HL-60 (cell line): ENCODE data around the gene PPP4R3C.

Experiments used
- DNase-seq, 2 experiments: peaks; one replicate each; pipeline ENCODE4 v3.0.0-alpha.2; 2010 to 2020; ENCODE audit warnings: low read depth in 1 of 2, low spot score in 1 of 2
- H3K27ac ChIP-seq: fragments of 250-450 bp; sonication (Bioruptor Pico); replicated peaks from 2 replicates; pipeline ENCODE4 v1.5.1; 2020; ENCODE audit warnings: mild to moderate bottlenecking, moderate library complexity
- H3K27me3 ChIP-seq: fragments of 250-450 bp; sonication (Bioruptor Pico); 2 replicates; pipeline ENCODE4 v1.5.1; 2021; ENCODE audit warnings: mild to moderate bottlenecking, moderate library complexity; ENCODE audit not compliant: insufficient read depth, poor library complexity, severe bottlenecking
- H3K4me3 ChIP-seq: replicated peaks from 2 replicates; pipeline ENCODE4 v1.5.1; 2011; ENCODE audit warnings: mild to moderate bottlenecking, control low read depth, low read length; ENCODE audit not compliant: insufficient read depth
- GABPA ChIP-seq: IDR thresholded peaks from 2 replicates; pipeline ENCODE4 v1.6.1; 2012; ENCODE audit warnings: low read depth
- POLR2AphosphoS5 ChIP-seq: IDR thresholded peaks from 2 replicates; pipeline ENCODE4 v1.6.1; 2012; ENCODE audit warnings: low read depth
- SPI1 ChIP-seq: IDR thresholded peaks from 2 replicates; pipeline ENCODE4 v1.6.1; 2012; ENCODE audit warnings: low read depth, mild to moderate bottlenecking, borderline replicate concordance
- TF ChIP-seq, protein P1 (sequence below): IDR thresholded peaks from one replicate; pipeline ENCODE4 v1.5.1; 2011; ENCODE audit warnings: low read length, control low read depth, inconsistent platforms; ENCODE audit not compliant: insufficient read depth
- TF ChIP-seq, protein P2 (sequence below): IDR thresholded peaks from 2 replicates; pipeline ENCODE4 v1.6.1; 2012; ENCODE audit warnings: low read depth; ENCODE audit not compliant: insufficient replicate concordance

The PPP4R3C gene

GRCh38 chrX:27438937-27439336 lies 24.2 kb downstream of the PPP4R3C start:
- DNase-seq, result no peak
- no peaks in the 10 kb centered on the region for H3K27me3 ChIP-seq
- no peak overlapping the region for H3K4me3 ChIP-seq
- TF ChIP-seq POLR2AphosphoS5 (no peak), SPI1 (no peak), GABPA (no peak)
- TF ChIP-seq, protein P1, sequence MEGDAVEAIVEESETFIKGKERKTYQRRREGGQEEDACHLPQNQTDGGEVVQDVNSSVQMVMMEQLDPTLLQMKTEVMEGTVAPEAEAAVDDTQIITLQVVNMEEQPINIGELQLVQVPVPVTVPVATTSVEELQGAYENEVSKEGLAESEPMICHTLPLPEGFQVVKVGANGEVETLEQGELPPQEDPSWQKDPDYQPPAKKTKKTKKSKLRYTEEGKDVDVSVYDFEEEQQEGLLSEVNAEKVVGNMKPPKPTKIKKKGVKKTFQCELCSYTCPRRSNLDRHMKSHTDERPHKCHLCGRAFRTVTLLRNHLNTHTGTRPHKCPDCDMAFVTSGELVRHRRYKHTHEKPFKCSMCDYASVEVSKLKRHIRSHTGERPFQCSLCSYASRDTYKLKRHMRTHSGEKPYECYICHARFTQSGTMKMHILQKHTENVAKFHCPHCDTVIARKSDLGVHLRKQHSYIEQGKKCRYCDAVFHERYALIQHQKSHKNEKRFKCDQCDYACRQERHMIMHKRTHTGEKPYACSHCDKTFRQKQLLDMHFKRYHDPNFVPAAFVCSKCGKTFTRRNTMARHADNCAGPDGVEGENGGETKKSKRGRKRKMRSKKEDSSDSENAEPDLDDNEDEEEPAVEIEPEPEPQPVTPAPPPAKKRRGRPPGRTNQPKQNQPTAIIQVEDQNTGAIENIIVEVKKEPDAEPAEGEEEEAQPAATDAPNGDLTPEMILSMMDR, result no peak
- TF ChIP-seq, protein P2, sequence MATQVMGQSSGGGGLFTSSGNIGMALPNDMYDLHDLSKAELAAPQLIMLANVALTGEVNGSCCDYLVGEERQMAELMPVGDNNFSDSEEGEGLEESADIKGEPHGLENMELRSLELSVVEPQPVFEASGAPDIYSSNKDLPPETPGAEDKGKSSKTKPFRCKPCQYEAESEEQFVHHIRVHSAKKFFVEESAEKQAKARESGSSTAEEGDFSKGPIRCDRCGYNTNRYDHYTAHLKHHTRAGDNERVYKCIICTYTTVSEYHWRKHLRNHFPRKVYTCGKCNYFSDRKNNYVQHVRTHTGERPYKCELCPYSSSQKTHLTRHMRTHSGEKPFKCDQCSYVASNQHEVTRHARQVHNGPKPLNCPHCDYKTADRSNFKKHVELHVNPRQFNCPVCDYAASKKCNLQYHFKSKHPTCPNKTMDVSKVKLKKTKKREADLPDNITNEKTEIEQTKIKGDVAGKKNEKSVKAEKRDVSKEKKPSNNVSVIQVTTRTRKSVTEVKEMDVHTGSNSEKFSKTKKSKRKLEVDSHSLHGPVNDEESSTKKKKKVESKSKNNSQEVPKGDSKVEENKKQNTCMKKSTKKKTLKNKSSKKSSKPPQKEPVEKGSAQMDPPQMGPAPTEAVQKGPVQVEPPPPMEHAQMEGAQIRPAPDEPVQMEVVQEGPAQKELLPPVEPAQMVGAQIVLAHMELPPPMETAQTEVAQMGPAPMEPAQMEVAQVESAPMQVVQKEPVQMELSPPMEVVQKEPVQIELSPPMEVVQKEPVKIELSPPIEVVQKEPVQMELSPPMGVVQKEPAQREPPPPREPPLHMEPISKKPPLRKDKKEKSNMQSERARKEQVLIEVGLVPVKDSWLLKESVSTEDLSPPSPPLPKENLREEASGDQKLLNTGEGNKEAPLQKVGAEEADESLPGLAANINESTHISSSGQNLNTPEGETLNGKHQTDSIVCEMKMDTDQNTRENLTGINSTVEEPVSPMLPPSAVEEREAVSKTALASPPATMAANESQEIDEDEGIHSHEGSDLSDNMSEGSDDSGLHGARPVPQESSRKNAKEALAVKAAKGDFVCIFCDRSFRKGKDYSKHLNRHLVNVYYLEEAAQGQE, result no peak
- no peak overlapping the region for H3K27ac ChIP-seq

DNA sequence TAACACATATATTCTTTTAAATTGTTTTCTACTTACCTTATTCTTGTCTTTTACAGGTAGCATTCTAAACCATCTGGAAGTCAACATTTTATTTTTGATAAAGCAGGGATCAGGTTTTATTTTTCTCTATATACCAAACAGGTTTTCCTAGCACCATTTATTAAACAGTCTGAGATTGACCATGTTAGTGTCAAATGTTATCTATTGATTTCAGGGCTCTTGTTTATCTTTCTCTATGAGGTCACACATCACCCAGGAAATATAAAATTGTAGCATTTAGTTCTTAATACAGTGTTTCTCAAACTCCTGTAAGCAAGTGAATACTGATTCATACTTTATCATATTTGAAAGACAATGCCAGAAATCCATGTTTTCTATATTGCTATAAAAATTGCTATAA lies 28.1 kb downstream of the PPP4R3C start:
- TF ChIP-seq, protein P2, result no peak
- no peak for TF ChIP-seq GABPA
- TF ChIP-seq, protein P1, result no peak
- no peak for TF ChIP-seq SPI1
- no peak for TF ChIP-seq POLR2AphosphoS5
- no peaks in the 10 kb centered on the region for H3K27me3 ChIP-seq
- H3K27ac ChIP-seq, result no peak overlapping the region
- H3K4me3 ChIP-seq, result no peak overlapping the region
- no peak for DNase-seq
